Erythroblast (primary cell): ENCODE data around the gene DSCAM.

ENCODE experiments used
- GATA1 ChIP-seq: IDR thresholded peaks from 2 replicates; pipeline ENCODE4 v1.6.1; 2011; ENCODE audit warnings: low read depth, mild to moderate bottlenecking, control low read depth, low read length, moderate library complexity
- POLR2A ChIP-seq: IDR thresholded peaks from 2 replicates; pipeline ENCODE4 v1.6.1; 2011; ENCODE audit warnings: mild to moderate bottlenecking, low read length

- TF ChIP-seq POLR2A, result no peak
- no peak for TF ChIP-seq GATA1
Measured at GRCh38 chr21:40723317-40723716, 123.6 kb downstream of the DSCAM start.
